BE2C (cell line): ENCODE results near the gene AMIGO3.

Source experiments
- DNase-seq: peaks from one replicate; pipeline ENCODE4 v3.0.0-alpha.2; 2020
- H3K27me3 ChIP-seq: fragments of 250-450 bp; sonication (Bioruptor Pico); 2 replicates; pipeline ENCODE4 v1.5.1; 2020; ENCODE audit warnings: mild to moderate bottlenecking
- H3K36me3 ChIP-seq: fragments of 250-450 bp; sonication (Bioruptor Pico); 2 replicates; pipeline ENCODE4 v1.5.1; 2020; ENCODE audit warnings: mild to moderate bottlenecking
- H3K4me1 ChIP-seq: fragments of 250-450 bp; sonication (Bioruptor Pico); 2 replicates; pipeline ENCODE4 v1.5.1; 2020
- H3K4me3 ChIP-seq: 2 replicates; pipeline ENCODE4 v1.5.1; 2011; ENCODE audit warnings: low read depth, low read length
- H3K9me3 ChIP-seq: fragments of 250-450 bp; sonication (Bioruptor Pico); 2 replicates; pipeline ENCODE4 v1.5.1; 2020
- CTCF ChIP-seq: IDR thresholded peaks from 2 replicates; pipeline ENCODE4 v1.5.1; 2012; ENCODE audit warnings: mild to moderate bottlenecking, low read depth, low read length

AMIGO3 gene

GRCh38 chr3:49723628-49724551 lies 4.4 kb upstream of the AMIGO3 start, which contains the start of gene GMPPB:
Gene GMPPB, minus strand, starts transcription at chr3:49723951. Its CDS starts 225 bp downstream, at chr3:49723726.
- Histone ChIP-seq H3K27me3 (no peaks in the 10 kb centered on the region), H3K9me3 (no peaks in the 10 kb centered on the region), H3K36me3 (no peaks in the 10 kb centered on the region; the same call in none of the 2 replicates), H3K4me1 (no peaks in the 10 kb centered on the region), H3K4me3 (peak within 1 kb of the TSS; percentile 84)
- no peak for TF ChIP-seq CTCF
- DNase-seq: peak; percentile 94

- Histone ChIP-seq H3K36me3 (no peaks in the 10 kb centered on the region; the same call in none of the 2 replicates), H3K4me3 (peak overlapping the region; percentile 84), H3K4me1 (no peaks in the 10 kb centered on the region), H3K9me3 (no peaks in the 10 kb centered on the region), H3K27me3 (no peaks in the 10 kb centered on the region)
- no peak for TF ChIP-seq CTCF
- DNase-seq: peak; percentile 39
Observed at GRCh38 chr3:49723296-49723627, 3.8 kb upstream of the AMIGO3 start.

- H3K4me3 ChIP-seq: peak overlapping the region; percentile 84
- H3K9me3 ChIP-seq: no peaks in the 10 kb centered on the region
- no peaks in the 10 kb centered on the region for H3K4me1 ChIP-seq
- no peaks in the 10 kb centered on the region for H3K27me3 ChIP-seq
- TF ChIP-seq CTCF: no peak
- no peaks in the 10 kb centered on the region; the same call in none of the 2 replicates for H3K36me3 ChIP-seq
- DNase-seq: no peak
Observed at GRCh38 chr3:49722896-49723295, 3.4 kb upstream of the AMIGO3 start.

- Histone ChIP-seq H3K4me3 (no peak overlapping the region; the same call in 1 of the 2 replicates), H3K27me3 (no peaks in the 10 kb centered on the region), H3K36me3 (no peaks in the 10 kb centered on the region; the same call in none of the 2 replicates), H3K4me1 (no peaks in the 10 kb centered on the region), H3K9me3 (no peaks in the 10 kb centered on the region)
- TF ChIP-seq CTCF: no peak
- DNase-seq: no peak
Observed at GRCh38 chr3:49721896-49722781, 2.7 kb upstream of the AMIGO3 start.

- Histone ChIP-seq H3K27me3 (no peaks in the 10 kb centered on the region), H3K9me3 (no peaks in the 10 kb centered on the region), H3K36me3 (no peaks in the 10 kb centered on the region; the same call in 1 of the 2 replicates), H3K4me1 (no peaks in the 10 kb centered on the region), H3K4me3 (no peak overlapping the region)
- DNase-seq: no peak
- TF ChIP-seq CTCF: no peak
Observed at GRCh38 chr3:49721596-49721895, 2.1 kb upstream of the AMIGO3 start.
